Measurements from ENCODE around the gene HRG.

Gene HRG

DNA sequence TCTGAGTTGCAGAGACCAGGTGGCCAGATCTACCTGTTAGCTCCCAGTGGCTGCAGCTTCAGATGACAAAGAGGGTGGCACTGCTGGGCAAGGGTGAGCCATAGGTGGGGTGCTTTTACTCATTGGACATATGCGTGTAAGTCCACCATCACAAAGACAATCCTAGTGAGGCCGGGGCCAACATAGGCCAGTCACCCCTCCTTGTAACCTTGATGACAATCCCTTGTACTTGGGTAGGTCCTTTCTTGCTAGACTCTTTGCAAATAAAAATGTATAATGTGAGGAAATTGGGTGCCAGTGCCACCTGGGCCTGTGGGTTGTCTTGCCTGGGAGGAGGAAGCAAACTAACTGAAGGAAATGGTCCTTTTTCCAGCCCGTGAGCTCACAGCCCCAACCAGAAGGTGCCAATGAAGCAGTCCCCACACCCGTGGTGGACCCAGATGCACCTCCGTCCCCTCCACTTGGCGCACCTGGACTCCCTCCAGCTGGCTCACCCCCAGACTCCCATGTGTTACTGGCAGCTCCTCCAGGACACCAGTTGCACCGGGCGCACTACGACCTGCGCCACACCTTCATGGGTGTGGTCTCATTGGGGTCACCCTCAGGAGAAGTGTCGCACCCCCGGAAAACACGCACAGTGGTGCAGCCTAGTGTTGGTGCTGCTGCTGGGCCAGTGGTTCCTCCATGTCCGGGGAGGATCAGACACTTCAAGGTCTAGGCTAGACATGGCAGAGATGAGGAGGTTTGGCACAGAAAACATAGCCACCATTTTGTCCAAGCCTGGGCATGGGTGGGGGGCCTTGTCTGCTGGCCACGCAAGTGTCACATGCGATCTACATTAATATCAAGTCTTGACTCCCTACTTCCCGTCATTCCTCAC is 45.4 kb upstream of the HRG start:
- DNase-seq (ENCODE audit: low read depth) = no peak
- no peak overlapping the region for H3K4me3 ChIP-seq (ENCODE audit: low read depth, low read length)
- TF ChIP-seq, protein P1, sequence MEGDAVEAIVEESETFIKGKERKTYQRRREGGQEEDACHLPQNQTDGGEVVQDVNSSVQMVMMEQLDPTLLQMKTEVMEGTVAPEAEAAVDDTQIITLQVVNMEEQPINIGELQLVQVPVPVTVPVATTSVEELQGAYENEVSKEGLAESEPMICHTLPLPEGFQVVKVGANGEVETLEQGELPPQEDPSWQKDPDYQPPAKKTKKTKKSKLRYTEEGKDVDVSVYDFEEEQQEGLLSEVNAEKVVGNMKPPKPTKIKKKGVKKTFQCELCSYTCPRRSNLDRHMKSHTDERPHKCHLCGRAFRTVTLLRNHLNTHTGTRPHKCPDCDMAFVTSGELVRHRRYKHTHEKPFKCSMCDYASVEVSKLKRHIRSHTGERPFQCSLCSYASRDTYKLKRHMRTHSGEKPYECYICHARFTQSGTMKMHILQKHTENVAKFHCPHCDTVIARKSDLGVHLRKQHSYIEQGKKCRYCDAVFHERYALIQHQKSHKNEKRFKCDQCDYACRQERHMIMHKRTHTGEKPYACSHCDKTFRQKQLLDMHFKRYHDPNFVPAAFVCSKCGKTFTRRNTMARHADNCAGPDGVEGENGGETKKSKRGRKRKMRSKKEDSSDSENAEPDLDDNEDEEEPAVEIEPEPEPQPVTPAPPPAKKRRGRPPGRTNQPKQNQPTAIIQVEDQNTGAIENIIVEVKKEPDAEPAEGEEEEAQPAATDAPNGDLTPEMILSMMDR (IDR thresholded peaks at IDR 0.05; ENCODE audit: low read depth, low read length, missing control alignments) = no peak
- in situ Hi-C loops (cut with HindIII; ENCODE audit: low sequenced_read_pairs) = no loop called here

DNA sequence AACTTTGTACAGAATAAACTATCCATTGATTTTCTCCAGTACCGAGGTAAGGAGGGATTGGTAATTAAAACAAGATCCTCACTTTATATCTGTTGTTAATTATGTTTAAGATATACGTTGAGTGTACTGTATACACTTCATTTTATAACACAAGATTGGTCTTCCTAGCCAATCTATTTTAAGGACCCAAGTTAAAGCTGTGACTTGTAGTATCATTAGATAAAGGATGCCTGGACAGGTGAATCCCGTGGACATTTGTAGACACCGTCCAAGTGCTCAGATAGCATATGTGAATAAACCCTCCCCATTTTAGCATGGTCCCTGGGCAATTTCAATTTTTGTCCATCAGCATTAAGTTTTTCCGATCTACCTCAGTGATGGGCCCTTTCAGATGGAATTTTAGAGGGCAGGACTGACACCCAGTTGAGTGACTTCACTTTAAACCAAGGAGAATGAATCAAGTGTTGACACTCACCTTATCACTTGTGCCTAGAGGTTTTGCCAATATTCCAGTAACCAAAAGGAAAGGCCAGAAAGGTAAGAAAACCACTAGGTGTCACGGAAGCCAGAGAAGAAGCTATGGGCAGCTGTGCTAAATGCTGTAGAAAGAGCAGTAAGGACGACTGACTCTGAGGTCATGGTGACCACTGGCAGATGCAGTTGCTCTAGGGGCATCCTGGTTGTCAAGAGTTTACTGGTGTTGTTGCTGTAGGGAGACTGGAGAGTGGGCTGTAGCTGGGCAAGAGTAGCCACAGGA is 43.7 kb upstream of the HRG start:
- TF ChIP-seq, protein P1 (IDR thresholded peaks at IDR 0.05; ENCODE audit: low read depth, low read length, missing control alignments) = no peak
- no peak overlapping the region for H3K4me3 ChIP-seq (ENCODE audit: low read depth, low read length)
- in situ Hi-C loops (cut with HindIII; ENCODE audit: low sequenced_read_pairs) = no loop called here
- DNase-seq (ENCODE audit: low read depth) = no peak

DNA sequence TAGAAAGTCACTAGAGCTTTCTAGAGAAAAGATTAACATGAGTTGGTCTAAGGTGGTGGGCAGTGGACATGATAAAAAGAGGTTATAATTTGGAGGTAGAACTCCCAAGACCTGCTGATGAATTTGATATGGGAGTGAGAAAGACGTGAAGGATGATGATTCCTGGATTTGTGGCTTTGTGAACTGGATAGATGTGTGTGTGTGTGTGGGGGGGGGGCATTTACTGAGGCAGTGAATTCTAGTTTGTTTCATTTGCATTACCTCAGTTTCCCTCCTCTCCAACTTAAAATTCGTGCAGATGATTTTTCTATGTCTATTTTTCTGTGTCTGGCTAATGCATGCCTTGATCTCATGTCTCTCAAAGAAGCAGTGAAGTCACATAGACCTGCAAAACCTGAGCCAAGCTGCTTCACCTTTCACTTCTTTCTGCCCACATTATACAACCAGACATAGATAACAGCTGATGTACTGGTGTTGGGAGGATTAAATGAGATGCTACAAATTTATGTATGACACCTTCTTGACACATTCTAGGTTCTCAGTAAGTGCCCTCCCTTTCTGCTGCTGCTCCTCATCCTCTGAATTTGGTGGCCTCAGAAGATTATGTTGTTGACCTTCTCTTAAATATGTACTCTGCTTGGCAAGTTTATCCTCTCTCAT is 43.0 kb upstream of the HRG start:
- no peak for DNase-seq (ENCODE audit: low read depth)
- H3K4me3 ChIP-seq (ENCODE audit: low read depth, low read length) = no peak overlapping the region
- TF ChIP-seq, protein P1 (IDR thresholded peaks at IDR 0.05; ENCODE audit: low read depth, low read length, missing control alignments) = no peak
- in situ Hi-C loops (cut with HindIII; ENCODE audit: low sequenced_read_pairs) = no loop called here

DNA sequence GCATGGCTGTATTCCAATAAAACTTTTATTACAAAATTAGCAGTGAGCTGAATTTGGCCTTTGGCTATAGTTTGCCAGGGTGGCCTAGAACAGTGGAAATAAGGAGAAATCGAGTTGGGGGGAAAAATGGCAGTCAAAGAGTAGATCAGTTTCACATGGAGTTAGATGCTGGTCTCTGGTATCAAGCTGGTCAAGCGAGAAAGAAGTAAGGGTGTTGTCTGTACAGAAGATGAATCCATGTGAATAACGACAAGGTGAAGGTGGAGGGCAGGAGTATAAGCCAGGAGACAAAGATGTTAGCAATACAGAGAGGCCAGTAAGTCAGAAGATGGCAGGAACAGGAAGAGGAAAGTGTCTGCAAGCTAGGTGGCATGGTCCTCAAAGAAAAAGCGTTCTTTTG is 41.2 kb upstream of the HRG start:
- TF ChIP-seq, protein P1 (IDR thresholded peaks at IDR 0.05; ENCODE audit: low read depth, low read length, missing control alignments) = no peak
- in situ Hi-C loops (cut with HindIII; ENCODE audit: low sequenced_read_pairs) = no loop called here
- no peak overlapping the region for H3K4me3 ChIP-seq (ENCODE audit: low read depth, low read length)
- DNase-seq (ENCODE audit: low read depth) = no peak

DNA sequence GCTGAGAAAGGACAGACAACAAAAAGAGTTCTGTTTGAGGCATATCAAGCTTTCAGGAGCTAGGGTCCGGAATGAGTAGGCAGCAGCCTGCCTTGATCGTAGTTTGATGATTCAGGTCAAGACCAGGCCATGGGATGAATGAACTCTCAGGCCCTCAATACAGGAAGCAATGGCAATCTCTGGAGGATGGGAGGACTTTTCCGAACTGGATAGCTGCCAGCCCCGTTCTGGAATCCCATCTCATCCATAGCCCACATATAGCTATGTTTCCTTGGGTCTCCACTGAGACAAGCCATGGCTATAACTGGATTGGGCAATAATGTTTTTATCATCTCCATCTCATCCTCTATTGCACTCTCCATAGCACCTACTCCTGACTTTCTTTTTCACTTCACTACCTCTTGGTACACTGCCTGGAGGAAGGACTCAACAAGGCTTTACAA is 40.2 kb upstream of the HRG start:
- TF ChIP-seq, protein P1 (IDR thresholded peaks at IDR 0.05; ENCODE audit: low read depth, low read length, missing control alignments) = no peak
- in situ Hi-C loops (cut with HindIII; ENCODE audit: low sequenced_read_pairs) = no loop called here
- H3K4me3 ChIP-seq (ENCODE audit: low read depth, low read length) = no peak overlapping the region
- DNase-seq (ENCODE audit: low read depth) = no peak

DNA sequence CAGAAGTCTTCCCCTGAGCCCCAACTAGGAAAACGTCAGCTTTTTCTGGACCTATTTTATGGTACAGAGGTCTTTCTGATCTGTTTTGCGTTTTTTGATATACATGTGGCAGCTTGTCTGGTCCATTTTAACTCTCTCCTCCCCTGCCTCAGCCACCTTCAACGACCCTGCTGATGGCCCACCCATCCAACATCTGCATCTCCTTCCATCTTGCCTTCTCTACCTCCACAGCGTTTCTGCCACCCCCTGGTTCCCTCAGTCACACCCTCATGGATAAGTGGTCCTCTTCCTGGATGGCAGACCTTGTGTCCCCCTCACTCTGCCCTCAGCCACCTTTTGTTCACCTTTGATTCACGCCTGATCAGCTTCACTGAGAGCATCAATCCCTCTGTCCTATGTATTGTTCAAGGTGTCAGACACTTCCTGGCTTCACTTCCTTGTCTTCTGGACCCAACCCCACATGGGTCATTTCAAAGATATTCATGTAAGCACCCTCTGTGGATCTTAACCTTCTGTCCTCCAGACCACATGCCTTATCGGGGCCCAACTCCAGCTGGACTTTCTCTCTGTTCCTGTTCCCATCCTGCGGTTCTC is 39.5 kb upstream of the HRG start:
- in situ Hi-C loops (cut with HindIII; ENCODE audit: low sequenced_read_pairs) = no loop called here
- DNase-seq (ENCODE audit: low read depth) = no peak
- TF ChIP-seq, protein P1 (IDR thresholded peaks at IDR 0.05; ENCODE audit: low read depth, low read length, missing control alignments) = no peak
- H3K4me3 ChIP-seq (ENCODE audit: low read depth, low read length) = no peak overlapping the region

All from astrocyte of the cerebellum (primary cell).